GM19240 (cell line): ENCODE data around the gene MC1R.
A peak's percentile ranks its signal among the peaks of the same experiment; 100 is the strongest.
"Not testable (repeated sequence)": the region's sequence is repeated elsewhere in the genome, so short reads cannot be mapped to it uniquely, and the experiment has no call there.

ENCODE experiments used
- DNase-seq: peaks from one replicate; pipeline ENCODE4 v3.0.0; 2011; ENCODE audit warnings: low spot score; ENCODE audit not compliant: insufficient read length

MC1R gene

GRCh38 chr16:89934019-89934418 lies 15.4 kb downstream of the MC1R start:
- DNase-seq: not testable (repeated sequence)

GRCh38 chr16:89934611-89935553 lies 16.2 kb downstream of the MC1R start:
- no peak for DNase-seq

DNA sequence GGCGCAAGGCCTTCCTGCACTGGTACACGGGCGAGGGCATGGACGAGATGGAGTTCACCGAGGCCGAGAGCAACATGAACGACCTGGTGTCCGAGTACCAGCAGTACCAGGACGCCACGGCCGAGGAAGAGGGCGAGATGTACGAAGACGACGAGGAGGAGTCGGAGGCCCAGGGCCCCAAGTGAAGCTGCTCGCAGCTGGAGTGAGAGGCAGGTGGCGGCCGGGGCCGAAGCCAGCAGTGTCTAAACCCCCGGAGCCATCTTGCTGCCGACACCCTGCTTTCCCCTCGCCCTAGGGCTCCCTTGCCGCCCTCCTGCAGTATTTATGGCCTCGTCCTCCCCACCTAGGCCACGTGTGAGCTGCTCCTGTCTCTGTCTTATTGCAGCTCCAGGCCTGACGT lies 17.0 kb downstream of the MC1R start:
- not testable (repeated sequence) for DNase-seq

DNA sequence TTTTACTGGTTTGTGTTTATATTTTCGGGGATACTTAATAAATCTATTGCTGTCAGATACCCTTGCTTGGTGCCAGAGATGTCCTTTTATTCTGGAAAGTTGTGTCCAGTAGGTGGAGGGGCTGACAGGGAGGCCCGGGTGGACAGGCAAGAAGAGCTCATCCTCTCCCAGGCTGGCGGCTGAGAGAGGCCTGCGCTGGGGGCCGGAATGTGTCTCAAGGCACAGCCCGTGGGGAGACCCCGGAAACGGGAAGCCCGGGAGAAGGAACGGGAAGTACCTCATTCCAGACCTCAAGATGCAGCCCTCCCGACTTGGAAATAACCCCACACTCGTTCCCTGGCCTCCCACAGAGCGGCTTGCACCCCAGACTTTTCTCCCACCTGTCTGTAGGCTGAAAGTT lies 17.4 kb downstream of the MC1R start:
- no peak for DNase-seq

GRCh38 chr16:89936508-89936907 lies 17.8 kb downstream of the MC1R start:
- no peak for DNase-seq

DNA sequence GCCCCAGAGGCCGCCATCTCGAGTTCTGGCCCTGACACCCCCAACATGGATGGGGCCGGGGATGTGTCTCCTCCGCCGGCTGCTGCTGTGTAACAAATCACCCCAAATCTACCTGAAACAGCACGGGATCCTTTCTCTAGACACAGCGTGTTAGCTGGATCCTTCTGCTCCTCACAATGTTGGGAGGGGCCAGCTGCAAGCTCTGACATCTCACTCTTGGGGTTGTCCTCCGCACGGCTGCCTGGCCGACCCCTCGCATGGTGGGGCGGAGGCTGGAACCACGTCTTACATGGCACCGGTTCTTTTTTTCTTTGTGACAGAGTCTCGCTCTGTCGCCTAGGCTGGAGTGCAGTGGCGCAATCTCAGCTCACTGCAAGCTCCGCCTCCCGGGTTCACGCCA lies 18.3 kb downstream of the MC1R start:
- no peak for DNase-seq

DNA sequence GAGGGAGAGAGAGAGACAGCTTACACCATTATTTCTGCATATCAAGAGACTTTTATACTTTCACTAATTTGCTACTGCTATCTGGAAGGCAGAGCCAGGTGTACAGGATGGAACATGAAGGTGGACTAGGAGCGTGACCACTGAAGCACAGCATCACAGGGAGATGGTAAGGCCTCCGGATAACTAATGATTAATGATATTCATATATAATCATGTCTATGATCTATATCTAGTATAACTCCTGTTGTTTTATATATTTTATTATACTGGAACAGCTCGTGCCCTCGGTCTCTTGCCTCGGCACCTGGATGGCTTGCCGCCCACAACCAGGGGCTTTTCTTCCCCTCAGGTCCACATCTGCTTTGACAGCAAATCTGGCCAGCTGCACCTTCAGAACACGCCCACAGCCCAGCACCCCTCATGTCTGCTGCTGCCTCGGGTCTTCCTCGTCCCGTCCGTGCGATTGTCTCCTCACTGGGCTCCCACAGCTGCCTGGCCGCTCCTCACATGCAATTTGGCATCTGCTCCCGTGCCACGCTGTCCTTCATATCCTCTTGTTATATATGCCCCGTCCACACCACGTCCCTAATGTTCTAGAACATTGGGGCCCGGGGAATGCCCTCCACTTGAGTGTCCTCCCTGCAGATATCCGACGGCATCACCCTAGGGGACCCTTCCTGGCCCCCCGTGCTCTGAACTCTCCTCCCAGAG lies 19.7 kb downstream of the MC1R start:
- DNase-seq: no peak

DNA sequence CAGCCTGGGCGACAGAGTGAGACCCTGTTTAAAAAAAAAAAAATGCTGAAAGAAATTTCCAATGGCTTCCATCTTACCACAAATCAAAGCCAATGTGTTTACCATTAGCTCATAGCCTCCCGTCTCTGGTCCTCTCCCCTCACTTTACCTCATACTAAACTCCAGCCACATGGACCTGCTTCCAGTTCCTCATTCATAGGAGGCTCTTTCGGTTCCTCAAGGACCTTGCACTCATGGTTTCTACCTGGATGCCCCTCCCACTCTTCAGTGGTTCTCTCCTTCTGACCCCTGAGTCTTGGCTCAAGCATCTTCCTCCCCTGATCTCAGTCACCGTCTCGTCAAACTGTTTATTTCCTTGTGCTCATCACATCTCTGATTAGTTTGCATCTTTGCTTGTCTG lies 26.1 kb downstream of the MC1R start:
- DNase-seq: no peak

- DNase-seq: no peak
Measured at GRCh38 chr16:89945654-89946053, 27.0 kb downstream of the MC1R start.

DNA sequence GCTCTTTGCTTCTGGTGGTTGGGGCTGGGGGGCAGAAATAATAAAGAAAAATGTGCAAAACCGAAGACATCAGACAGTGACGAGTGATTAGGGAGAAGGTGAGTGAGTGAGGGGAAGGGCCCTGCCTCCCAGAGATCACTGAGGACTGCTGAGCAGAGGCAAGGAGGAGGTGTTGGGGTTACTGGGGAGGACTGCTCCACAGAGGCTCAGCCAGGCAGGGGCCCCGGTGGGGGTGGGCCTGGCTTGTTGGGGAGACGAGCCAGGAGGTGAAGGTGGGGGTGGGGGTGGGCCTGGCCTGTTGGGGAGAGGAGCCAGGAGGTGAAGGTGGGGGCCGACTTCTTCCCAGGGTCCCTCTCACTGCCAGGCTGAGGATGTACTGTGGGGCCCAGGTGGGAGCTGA lies 27.9 kb downstream of the MC1R start:
- no peak for DNase-seq

DNA sequence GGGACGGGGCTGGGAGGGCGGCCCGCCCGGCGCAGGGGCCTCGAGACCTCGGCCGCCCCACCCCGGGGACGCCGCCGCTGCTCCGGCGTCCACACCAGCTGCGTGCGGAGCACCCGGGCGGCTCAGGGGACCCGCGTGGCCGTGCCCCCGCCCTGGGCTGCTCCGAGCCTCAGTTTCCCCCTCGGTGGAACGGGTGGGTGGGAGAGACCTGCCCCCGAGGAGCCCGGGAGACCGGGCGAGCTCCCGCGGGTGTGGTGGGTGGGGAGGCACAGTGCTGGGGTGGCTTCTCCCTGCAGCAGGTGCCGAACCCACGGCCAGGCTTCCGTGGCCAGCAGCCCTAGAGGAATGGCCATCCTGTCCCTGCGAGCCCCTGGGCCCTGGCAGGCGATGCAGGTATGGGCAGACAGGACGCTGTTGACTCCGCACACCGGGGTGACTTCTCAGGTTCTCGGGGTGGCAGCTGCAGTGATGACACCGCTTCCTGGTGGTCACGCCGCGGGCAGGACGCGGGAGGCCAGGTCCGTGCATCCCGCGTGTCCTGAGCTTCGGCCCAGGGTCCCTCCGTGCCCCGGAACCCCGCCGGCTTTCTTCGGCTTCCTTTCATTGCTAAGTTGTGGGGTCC lies 30.6 kb downstream of the MC1R start:
- DNase-seq: no peak

- DNase-seq: no peak
Measured at GRCh38 chr16:89949756-89950155, 31.1 kb downstream of the MC1R start.

- no peak for DNase-seq
Measured at GRCh38 chr16:89951509-89951908, 32.8 kb downstream of the MC1R start.

- DNase-seq: no peak
Measured at GRCh38 chr16:89952049-89952448, 33.4 kb downstream of the MC1R start.

DNA sequence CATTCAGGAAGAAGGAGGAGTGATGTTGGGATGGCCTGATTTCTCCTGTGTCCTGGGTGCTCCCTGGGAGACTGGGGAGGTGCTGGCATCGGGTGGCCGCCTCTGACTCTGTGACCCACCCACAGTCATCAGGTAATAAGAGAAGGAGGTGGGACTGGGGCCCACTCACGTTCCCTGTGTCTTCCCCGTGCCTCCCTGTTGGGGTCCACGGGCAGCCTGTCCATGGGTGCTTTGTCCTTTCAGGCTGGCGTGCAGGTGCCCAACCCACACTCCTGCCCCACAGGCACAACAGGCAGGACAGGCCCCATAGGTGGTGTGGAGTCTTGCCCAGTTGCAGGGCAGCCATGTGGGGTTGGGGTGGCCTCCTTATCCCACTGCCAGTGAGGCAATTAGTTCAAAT lies 33.9 kb downstream of the MC1R start:
- DNase-seq: no peak

DNA sequence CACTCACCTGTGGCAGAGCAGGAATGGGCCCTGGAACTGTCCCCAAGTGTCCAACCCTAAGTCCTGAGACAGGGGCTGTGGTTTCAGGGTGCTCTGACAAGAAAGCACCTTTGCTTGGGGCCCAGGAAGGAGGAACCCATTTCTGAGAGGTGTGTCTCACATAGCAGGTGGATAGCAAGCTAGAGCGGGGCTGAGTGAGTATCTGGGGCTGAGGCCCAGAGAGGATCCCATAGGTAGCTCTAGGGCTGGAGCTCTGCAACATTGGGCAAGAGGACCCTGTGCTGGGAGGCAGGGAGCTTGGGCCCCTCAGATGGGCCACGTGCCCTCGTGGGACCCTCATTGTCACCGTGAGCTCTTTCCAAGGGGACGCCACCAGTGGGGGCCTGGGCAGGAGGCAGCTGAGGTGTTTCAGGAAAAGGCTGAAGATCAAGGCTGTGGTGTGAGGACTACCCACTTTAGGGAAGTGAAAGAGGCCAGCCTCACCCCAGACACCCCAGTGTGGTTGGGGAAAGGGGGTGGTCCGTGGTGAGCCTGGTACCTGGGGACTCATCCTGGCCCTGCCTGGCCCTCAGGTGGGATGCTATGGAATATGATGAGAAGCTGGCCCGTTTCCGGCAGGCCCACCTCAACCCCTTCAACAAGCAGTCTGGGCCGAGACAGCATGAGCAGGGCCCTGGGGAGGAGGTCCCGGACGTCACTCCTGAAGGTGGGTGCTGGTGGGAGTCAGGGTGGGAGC lies 35.2 kb downstream of the MC1R start:
- DNase-seq: peak; percentile 84

GRCh38 chr16:89954462-89954861 lies 35.8 kb downstream of the MC1R start:
- no peak for DNase-seq

DNA sequence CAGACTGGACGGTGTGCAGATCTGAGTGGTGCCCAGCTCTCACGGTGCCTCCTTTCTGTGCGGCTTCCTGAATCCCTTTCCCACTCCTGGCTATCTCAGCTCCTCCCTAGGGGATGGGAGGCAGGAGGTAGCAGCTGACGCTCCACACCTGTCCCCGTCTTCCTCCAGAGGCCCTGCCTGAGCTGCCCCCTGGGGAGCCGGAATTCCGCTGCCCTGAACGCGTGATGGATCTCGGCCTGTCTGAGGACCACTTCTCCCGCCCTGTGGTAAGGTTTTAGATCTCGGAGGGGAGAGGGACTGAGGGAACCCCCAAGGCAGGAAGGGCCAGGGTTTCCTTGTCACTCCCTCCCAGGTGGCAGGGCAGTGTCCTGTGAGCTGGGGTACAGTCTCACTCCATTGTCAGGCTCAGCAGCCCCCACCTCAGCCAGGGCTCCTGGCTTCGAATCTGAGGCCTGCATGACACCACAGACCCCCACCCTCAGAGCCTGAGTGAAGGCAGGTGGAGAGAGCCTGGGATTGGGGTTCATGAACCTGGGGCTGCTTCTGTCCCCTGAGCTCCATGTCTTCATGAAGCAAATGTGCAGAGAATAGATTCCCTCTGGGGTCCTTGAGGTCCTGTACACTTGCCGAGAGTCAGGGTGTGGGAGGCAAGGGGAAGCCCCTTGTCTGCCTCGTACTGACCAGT lies 36.5 kb downstream of the MC1R start:
- DNase-seq: no peak

- DNase-seq: no peak
Measured at GRCh38 chr16:89956505-89957215, 38.0 kb downstream of the MC1R start.

DNA sequence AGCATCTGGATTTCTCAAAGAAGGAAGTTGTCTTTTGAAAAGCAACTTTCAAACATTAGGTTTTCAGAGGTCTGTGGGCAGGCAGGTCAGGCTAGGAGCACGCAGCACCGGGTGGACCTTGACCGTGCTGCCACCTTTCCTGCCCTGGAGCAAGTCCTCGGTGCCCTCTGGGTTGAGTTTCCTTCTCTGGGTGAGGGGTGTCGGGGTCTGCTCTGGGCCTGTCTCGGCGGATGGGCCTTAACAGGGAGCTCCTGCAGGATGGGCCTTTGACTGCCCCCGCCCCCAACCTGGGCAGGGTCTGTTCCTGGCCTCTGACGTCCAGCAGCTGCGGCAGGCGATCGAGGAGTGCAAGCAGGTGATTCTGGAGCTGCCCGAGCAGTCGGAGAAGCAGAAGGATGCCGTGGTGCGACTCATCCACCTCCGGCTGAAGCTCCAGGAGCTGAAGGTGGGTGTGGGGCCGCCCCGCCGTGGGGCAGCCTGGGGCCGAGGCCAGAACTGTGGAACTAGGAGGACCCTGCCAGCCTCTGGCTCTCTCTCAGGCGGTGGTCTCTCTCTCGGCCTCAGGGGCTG lies 38.6 kb downstream of the MC1R start:
- DNase-seq: no peak
